Measurements from ENCODE around the gene TM9SF1. TPM values are rescaled to one million over a fixed set of nuclear protein-coding genes. Genes with fewer than 3 reads are reported as not detected.

The TM9SF1 gene
- total and polyA plus RNA-seq, 10 of the 15 experiments (the other 5 are each of a cell fraction or from before 2014, with no cell fraction given): 7.2 to 39.2 (median 17.6) TPM

DNA sequence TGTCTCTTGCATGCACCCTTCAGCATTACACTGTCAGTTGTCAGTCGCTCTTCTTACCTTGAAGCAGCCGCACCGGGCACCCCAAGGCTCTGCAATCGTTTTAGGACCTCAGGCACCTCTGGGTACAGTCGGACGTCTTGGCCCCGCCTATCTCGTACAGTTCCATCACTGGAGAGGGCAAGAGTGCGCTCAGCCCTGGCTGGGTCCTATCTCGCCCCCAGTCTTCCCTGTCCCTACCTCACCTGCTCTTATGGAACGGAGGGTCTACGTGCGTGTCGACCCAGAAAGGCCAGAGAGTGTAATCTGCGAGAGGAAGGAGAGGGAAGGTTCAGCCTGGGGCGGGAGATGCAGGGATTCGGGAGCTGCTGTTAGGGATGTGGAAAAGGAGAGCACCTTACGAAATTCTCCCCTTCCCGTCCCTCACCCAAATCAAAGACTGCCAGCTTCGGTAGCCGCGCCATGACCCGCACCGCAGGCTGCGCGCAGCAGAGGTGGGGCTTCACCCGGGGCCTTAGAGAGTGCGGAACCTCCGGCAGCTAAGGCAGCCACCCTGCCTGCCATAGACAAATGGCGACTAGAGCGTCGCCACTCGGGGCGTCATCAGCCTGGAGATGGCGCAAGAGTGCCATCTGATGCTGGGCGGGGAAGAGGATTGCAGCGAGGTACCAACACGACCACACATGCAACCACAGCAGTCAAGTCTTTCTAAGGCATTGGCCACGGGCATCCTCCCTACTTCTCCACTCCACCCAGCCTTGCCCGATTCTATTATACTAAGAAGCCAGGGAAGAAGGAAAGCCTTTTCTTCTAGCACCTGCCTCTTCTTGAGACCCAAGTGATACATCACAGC is 20.5 kb upstream of the TM9SF1 start, which contains the start of gene MDP1 (continued):
- no peak for TF ChIP-seq SMAD1 (IDR thresholded peaks at IDR 0.05; ENCODE audit: low read depth, partially characterized antibody)
- TF ChIP-seq BACH1 (IDR thresholded peaks at IDR 0.05; ENCODE audit: borderline replicate concordance): peak; percentile 73; the same call in 1 of the 2 replicates
- no peak for TF ChIP-seq E2F8 (IDR thresholded peaks at IDR 0.05; ENCODE audit: low read depth, partially characterized antibody)
- no peak for TF ChIP-seq NR2C2 (IDR thresholded peaks at IDR 0.05; ENCODE audit: borderline replicate concordance, control insufficient read depth, insufficient read length, low read depth)
- no peak for TF ChIP-seq HDAC6 (IDR thresholded peaks at IDR 0.05; ENCODE audit: unreplicated experiment)
- TF ChIP-seq JUND (IDR thresholded peaks at IDR 0.05; ENCODE audit: low read depth, low read length): peak; percentile 31; the same call in 1 of the 2 replicates
- no peak for TF ChIP-seq ZNF622 (IDR thresholded peaks at IDR 0.05)
- TF ChIP-seq, protein P1, sequence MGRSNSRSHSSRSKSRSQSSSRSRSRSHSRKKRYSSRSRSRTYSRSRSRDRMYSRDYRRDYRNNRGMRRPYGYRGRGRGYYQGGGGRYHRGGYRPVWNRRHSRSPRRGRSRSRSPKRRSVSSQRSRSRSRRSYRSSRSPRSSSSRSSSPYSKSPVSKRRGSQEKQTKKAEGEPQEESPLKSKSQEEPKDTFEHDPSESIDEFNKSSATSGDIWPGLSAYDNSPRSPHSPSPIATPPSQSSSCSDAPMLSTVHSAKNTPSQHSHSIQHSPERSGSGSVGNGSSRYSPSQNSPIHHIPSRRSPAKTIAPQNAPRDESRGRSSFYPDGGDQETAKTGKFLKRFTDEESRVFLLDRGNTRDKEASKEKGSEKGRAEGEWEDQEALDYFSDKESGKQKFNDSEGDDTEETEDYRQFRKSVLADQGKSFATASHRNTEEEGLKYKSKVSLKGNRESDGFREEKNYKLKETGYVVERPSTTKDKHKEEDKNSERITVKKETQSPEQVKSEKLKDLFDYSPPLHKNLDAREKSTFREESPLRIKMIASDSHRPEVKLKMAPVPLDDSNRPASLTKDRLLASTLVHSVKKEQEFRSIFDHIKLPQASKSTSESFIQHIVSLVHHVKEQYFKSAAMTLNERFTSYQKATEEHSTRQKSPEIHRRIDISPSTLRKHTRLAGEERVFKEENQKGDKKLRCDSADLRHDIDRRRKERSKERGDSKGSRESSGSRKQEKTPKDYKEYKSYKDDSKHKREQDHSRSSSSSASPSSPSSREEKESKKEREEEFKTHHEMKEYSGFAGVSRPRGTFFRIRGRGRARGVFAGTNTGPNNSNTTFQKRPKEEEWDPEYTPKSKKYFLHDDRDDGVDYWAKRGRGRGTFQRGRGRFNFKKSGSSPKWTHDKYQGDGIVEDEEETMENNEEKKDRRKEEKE (IDR thresholded peaks at IDR 0.05): no peak
- TF ChIP-seq LARP7 (IDR thresholded peaks at IDR 0.05): peak; percentile 78
- peak; percentile 98 for TF ChIP-seq CREM (IDR thresholded peaks at IDR 0.05; ENCODE audit: low read depth)
- TF ChIP-seq ZBED1 (IDR thresholded peaks at IDR 0.05; ENCODE audit: borderline replicate concordance): peak; percentile 59; the same call in 1 of the 2 replicates
- no peak for TF ChIP-seq ZNF274 (IDR thresholded peaks at IDR 0.05; ENCODE audit: insufficient read depth, insufficient read length)
- TF ChIP-seq ZNF592 (IDR thresholded peaks at IDR 0.05): peak; percentile 67; the same call in 1 of the 2 replicates
- TF ChIP-seq CTCF (IDR thresholded peaks at IDR 0.05 in 2 of 3, conservative IDR thresholded peaks at IDR 0.05 in 1 of 3; ENCODE audit: control insufficient read depth in 2 of 3, extremely low read depth in 1 of 3, insufficient read depth in 1 of 3, low read depth in 3 of 3, low read length in 3 of 3): peak; percentile 82 to 94 (median 83); a peak in 5 of 6 replicates
- TF ChIP-seq KAT2A (conservative IDR thresholded peaks at IDR 0.05; ENCODE audit: control insufficient read depth, low read depth, low read length): no peak
- TF ChIP-seq CBX3 (IDR thresholded peaks at IDR 0.05; ENCODE audit: borderline replicate concordance, low read depth): no peak
- peak; percentile 89 for TF ChIP-seq POLR2AphosphoS5 (IDR thresholded peaks at IDR 0.05; ENCODE audit: low read length)
- no peak for TF ChIP-seq HDGF (IDR thresholded peaks at IDR 0.05)

Data from GM12878 (cell line).